Retinal pigment epithelial cell (primary cell): ENCODE data around the gene SHISAL2A.

Experiments used
- DNase-seq: peaks from one replicate; pipeline ENCODE4 v3.0.0-alpha.2; 2010; ENCODE audit warnings: low read depth
- H3K4me3 ChIP-seq: 2 replicates; pipeline ENCODE4 v1.5.1; 2011; ENCODE audit warnings: mild to moderate bottlenecking, low read length, control low read depth, moderate library complexity
- TF ChIP-seq, protein P1 (sequence below): conservative IDR thresholded peaks from 2 replicates; pipeline ENCODE4 v1.5.1; 2011; ENCODE audit warnings: low read depth, low read length, control low read depth, inconsistent platforms

Gene SHISAL2A

DNA sequence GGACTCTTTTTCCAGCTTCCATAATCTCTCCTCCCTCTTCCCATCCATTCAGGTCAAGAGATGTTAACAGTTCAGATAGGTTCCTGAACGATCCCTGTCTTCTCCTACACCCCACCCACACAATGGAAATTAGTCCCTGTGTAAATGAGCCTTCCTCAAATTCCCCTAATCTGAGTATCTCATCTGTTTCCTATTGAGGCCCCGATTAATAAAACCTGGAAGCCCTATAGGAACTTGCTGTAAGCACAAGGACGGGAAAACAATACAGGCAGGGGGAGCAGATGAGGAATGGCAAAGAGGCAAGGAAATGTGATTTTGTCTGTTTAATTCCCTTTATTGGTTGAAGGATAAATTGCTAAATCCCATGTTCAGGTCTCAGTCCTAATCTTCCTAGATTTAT lies 37.9 kb upstream of the SHISAL2A start:
- TF ChIP-seq, protein P1, sequence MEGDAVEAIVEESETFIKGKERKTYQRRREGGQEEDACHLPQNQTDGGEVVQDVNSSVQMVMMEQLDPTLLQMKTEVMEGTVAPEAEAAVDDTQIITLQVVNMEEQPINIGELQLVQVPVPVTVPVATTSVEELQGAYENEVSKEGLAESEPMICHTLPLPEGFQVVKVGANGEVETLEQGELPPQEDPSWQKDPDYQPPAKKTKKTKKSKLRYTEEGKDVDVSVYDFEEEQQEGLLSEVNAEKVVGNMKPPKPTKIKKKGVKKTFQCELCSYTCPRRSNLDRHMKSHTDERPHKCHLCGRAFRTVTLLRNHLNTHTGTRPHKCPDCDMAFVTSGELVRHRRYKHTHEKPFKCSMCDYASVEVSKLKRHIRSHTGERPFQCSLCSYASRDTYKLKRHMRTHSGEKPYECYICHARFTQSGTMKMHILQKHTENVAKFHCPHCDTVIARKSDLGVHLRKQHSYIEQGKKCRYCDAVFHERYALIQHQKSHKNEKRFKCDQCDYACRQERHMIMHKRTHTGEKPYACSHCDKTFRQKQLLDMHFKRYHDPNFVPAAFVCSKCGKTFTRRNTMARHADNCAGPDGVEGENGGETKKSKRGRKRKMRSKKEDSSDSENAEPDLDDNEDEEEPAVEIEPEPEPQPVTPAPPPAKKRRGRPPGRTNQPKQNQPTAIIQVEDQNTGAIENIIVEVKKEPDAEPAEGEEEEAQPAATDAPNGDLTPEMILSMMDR: no peak
- no peak for DNase-seq
- H3K4me3 ChIP-seq: no peak overlapping the region

DNA sequence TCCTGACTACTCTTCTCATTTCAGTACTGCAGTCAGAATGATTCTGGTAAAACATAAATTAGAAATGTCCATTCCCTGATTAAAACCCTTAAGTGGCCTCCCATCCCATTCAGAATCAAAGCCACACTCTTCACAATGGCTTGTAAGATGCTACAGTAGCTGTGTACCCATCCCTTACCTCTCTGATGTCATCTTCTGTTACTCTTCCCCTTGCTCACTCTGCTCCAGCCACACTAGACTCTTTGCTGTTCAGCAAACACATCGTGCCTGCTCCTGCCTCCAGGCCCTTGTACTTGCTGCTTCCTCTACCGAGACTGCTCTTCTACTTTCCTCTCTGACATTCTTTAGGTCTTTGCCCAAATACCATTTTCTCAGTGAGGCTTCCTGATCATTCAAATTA lies 35.1 kb upstream of the SHISAL2A start:
- DNase-seq: no peak
- TF ChIP-seq, protein P1: no peak
- no peak overlapping the region for H3K4me3 ChIP-seq

DNA sequence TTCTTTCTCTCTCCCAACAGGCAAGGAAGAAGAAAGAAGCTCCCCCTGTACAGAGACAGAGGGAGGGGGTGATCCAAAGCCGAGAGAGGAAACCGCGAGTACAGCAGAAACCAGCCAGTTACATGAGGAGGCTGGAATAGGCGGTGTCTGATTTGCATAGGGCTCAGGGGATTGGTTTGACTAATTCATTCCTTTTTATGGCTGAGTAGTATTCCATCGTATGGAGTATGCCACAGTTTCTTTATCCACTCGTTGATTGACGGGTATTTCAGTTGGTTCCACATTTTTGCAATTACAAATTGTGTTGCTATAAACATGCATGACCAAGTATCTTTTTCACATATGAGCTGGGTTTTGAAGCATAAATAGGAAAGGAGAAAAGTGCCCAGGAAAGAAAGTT lies 34.2 kb upstream of the SHISAL2A start:
- DNase-seq: no peak
- H3K4me3 ChIP-seq: no peak overlapping the region
- TF ChIP-seq, protein P1: no peak

DNA sequence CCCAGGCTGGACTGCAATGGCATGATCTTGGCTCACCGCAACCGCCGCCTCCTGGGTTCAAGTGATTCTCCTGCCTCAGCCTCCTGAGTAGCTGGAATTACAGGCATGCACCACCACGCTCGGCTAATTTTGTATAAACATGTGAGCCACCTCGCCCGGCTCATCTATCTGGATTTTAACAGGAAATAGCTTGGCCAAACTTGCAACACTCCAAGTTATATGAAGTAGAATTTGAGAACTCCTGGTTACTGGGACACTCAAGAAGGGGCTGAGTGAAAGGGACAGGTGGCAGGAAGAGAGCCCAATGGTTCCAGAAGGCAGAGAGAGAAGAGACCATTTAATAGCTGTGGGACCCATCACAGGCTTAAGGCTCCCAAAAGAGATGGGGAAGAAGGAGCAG lies 33.7 kb upstream of the SHISAL2A start:
- no peak overlapping the region for H3K4me3 ChIP-seq
- DNase-seq: no peak
- TF ChIP-seq, protein P1: no peak

DNA sequence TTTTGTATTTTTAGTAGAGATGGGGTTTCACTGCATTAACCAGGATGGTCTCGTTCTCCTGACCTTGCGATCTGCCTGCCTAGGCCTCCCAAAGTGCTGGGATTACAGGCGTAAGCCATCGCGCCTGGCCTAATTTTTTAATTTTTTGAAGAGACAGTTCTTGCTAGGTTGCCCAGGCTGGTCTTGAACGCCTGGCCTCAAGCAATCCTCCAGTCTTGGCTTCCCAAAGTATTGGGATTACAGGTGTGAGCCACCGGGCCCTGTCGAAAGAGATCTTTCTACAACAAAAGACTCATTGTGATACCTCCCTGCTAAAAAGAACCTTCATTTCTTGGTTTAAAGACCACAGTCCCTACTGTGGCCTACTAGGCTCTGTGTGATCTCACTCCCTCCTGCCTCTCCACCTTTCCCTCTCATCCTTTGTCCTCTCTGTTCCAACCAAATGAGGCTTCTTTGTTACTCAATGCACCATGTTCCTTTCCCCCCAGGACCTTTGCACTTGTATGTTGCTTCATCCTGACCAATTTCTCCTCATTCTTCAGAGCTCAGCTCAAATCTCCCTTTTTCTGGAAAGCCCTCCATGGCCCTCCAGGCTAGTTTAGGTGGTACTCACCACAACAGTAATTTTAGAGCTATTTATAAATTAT lies 32.3 kb upstream of the SHISAL2A start:
- TF ChIP-seq, protein P1: no peak
- DNase-seq: no peak
- H3K4me3 ChIP-seq: no peak overlapping the region

DNA sequence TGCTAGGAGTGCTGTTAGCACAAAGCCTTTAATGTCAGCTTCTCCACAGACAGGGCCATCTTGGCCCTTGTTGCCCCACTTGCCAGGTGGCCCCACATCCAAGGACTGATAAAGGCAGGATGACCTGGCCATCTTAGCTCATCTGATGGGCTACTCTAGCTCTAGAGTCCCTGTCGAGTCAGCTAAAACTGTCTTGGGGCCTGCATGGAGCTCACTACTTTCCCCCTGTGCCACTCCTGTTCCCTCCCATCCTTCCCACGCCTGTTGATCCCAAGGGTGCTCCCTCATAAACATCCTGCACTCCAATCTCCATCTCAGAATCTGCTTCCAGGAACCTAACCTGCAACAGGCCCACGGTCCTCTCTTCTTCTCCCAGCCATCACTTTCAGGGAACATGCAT lies 31.4 kb upstream of the SHISAL2A start:
- H3K4me3 ChIP-seq: peak overlapping the region; percentile 51
- no peak for DNase-seq
- TF ChIP-seq, protein P1: no peak
